Testis (tissue), 3 donors: Measurements from ENCODE around the gene RFC2. TPM values are rescaled to one million over a fixed set of nuclear protein-coding genes. Genes with fewer than 3 reads are reported as not detected.

Source experiments
- DNase-seq: peaks from one replicate; pipeline ENCODE4 v3.0.0-alpha.2; 2019
- H3K27ac ChIP-seq, 2 donors: fragments of 200-600 bp; sonication (generic); one replicate each; pipeline ENCODE4 v1.5.1; 2019
- H3K27me3 ChIP-seq: fragments of 200-600 bp; sonication (generic); one replicate; pipeline ENCODE4 v1.5.1; 2019
- H3K36me3 ChIP-seq: fragments of 200-600 bp; sonication (generic); one replicate; pipeline ENCODE4 v1.5.1; 2017; ENCODE audit warnings: low read depth; ENCODE audit errors: missing control alignments
- H3K4me1 ChIP-seq: fragments of 200-600 bp; sonication (generic); one replicate; pipeline ENCODE4 v1.5.1; 2019
- H3K4me3 ChIP-seq, 2 donors: fragments of 200-600 bp; sonication (generic); one replicate each; pipeline ENCODE4 v1.5.1; 2017 to 2019
- H3K9me3 ChIP-seq: fragments of 200-600 bp; sonication (generic); one replicate; pipeline ENCODE4 v1.5.1; 2017
- CTCF ChIP-seq, 3 experiments: fragments of 450-650 bp in 2 of 3; fragments of 200-600 bp in 1 of 3; sonication (generic) in 1 of 3; IDR thresholded peaks; one replicate each; pipeline ENCODE4 v1.5.1; 2016 to 2019; ENCODE audit warnings: antibody characterized with exemption in 3 of 3, mild to moderate bottlenecking in 2 of 3, moderate library complexity in 1 of 3
- POLR2A ChIP-seq: fragments of 450-650 bp; IDR thresholded peaks from one replicate; pipeline ENCODE4 v1.6.1; 2017; ENCODE audit warnings: antibody characterized with exemption, mild to moderate bottlenecking, moderate library complexity
- WGBS, 2 donors: methylation state at CpG; one replicate each; pipeline ENCODE4 v1.1.5; 2018; 5-methylcytosine and 5-hydroxymethylcytosine counted together
- intact Hi-C: fragments of 100-400 bp; cut with DNase I; formaldehyde crosslinking; loops from one replicate; pipeline ENCODE4 v1.15.1; 2023; ENCODE audit warnings: low total_unique reads
- polyA plus RNA-seq: library from polyadenylated mRNA; stranded (reverse); fragments of 350-450 nt; fragmentation: Illumina TruSeq; extraction: RNeasy Lipid Tissue Mini Kit (QIAGEN cat#74804); gene quantifications from one replicate; pipeline ENCODE4 v1.2.3, GENCODE V29; 2014; ENCODE audit warnings: low read depth, low replicate concordance; ENCODE audit not compliant: insufficient read depth
- total RNA-seq, 2 donors: library from RNA; depleted of rRNA; stranded (reverse); fragments of >200 nt; gene quantifications; one replicate each; pipeline ENCODE4 v1.2.3, GENCODE V29; 2016

RFC2 gene
- total and polyA plus RNA-seq, 3 donors from 2014 or later = 10.8 to 29.2 (median 15.2) TPM

GRCh38 chr7:74246497-74246896 is 7.7 kb downstream of the RFC2 start:
- DNase-seq = no peak
- Histone ChIP-seq H3K27me3 (no peaks in the 10 kb centered on the region), H3K4me3 (no peak overlapping the region), H3K36me3 (no peaks in the 10 kb centered on the region), H3K9me3 (no peaks in the 10 kb centered on the region), H3K27ac (no peak overlapping the region), H3K4me1 (no peaks in the 10 kb centered on the region)
- TF ChIP-seq CTCF (IDR thresholded peaks at IDR 0.05) = no peak
- TF ChIP-seq POLR2A = no peak
- intact Hi-C loops = no loop called here
- 74 to 79% methylated on average over 4 of the region's 4 CpGs for WGBS, 2 donors

- 92 to 93% methylated on average over 6 of the region's 6 CpGs for WGBS, 2 donors
- Histone ChIP-seq H3K4me3 (no peak overlapping the region), H3K9me3 (no peaks in the 10 kb centered on the region), H3K27ac (no peak overlapping the region), H3K27me3 (no peaks in the 10 kb centered on the region), H3K36me3 (no peaks in the 10 kb centered on the region), H3K4me1 (no peaks in the 10 kb centered on the region)
- intact Hi-C loops = no loop called here
- TF ChIP-seq CTCF (IDR thresholded peaks at IDR 0.05) (no peak), POLR2A (no peak)
- DNase-seq = no peak
These were observed 12.1 kb downstream of the RFC2 start for GRCh38 chr7:74242122-74242443.

- H3K36me3 ChIP-seq = no peaks in the 10 kb centered on the region
- no peak overlapping the region for H3K4me3 ChIP-seq
- no peak for TF ChIP-seq POLR2A
- no peak for TF ChIP-seq CTCF (IDR thresholded peaks at IDR 0.05)
- H3K27ac ChIP-seq = no peak overlapping the region
- no peak for DNase-seq
- H3K27me3 ChIP-seq = no peaks in the 10 kb centered on the region
- intact Hi-C loops = no loop called here
- no peaks in the 10 kb centered on the region for H3K9me3 ChIP-seq
- H3K4me1 ChIP-seq = no peaks in the 10 kb centered on the region
- 84 to 89% methylated on average over 4 of the region's 4 CpGs for WGBS, 2 donors
These were observed 13.7 kb downstream of the RFC2 start for GRCh38 chr7:74240482-74240881.

- H3K27me3 ChIP-seq = no peaks in the 10 kb centered on the region
- intact Hi-C loops = no loop called here
- TF ChIP-seq POLR2A (no peak), CTCF (IDR thresholded peaks at IDR 0.05) (no peak)
- 73 to 81% methylated on average over 3 of the region's 3 CpGs for WGBS, 2 donors
- H3K4me1 ChIP-seq = no peaks in the 10 kb centered on the region
- no peaks in the 10 kb centered on the region for H3K36me3 ChIP-seq
- DNase-seq = no peak
- no peak overlapping the region for H3K4me3 ChIP-seq
- no peak overlapping the region for H3K27ac ChIP-seq
- H3K9me3 ChIP-seq = no peaks in the 10 kb centered on the region
These were observed 17.9 kb downstream of the RFC2 start for GRCh38 chr7:74236284-74236683.

- no peaks in the 10 kb centered on the region for H3K4me1 ChIP-seq
- H3K27ac ChIP-seq = no peak overlapping the region
- H3K27me3 ChIP-seq = no peaks in the 10 kb centered on the region
- 75 to 86% methylated on average over 7 to 8 of the region's 8 CpGs for WGBS, 2 donors
- H3K9me3 ChIP-seq = no peaks in the 10 kb centered on the region
- H3K4me3 ChIP-seq = no peak overlapping the region
- no peaks in the 10 kb centered on the region for H3K36me3 ChIP-seq
- TF ChIP-seq CTCF (IDR thresholded peaks at IDR 0.05) (no peak), POLR2A (no peak)
- intact Hi-C loops = no loop called here
- DNase-seq = no peak
These were observed 18.5 kb downstream of the RFC2 start for GRCh38 chr7:74235518-74236268.
